Mammary epithelial cell (primary cell): ENCODE results near the gene FRMD3.

ENCODE experiments used
- CTCF ChIP-seq, 2 donors: IDR thresholded peaks in 1 of 2; conservative IDR thresholded peaks in 1 of 2; 2 replicates each; pipeline ENCODE4 v1.5.1; 2011 to 2012; ENCODE audit warnings: inconsistent platforms in 2 of 2, low read length in 2 of 2, mild to moderate bottlenecking in 2 of 2, control low read depth in 1 of 2, low read depth in 1 of 2; ENCODE audit not compliant: insufficient read depth in 1 of 2; ENCODE audit errors: extremely low read depth in 1 of 2
- EZH2 ChIP-seq: IDR thresholded peaks from 2 replicates; pipeline ENCODE4 v1.6.1; 2012; ENCODE audit warnings: low read length, inconsistent platforms, borderline replicate concordance

GRCh38 chr9:83560169-83560826 lies 22.1 kb upstream of the FRMD3 start:
- TF ChIP-seq CTCF (conservative IDR thresholded peaks at IDR 0.05 in 1 of 2, IDR thresholded peaks at IDR 0.05 in 1 of 2; ENCODE audit: extremely low read depth in 1 of 2, insufficient read depth in 1 of 2, low read depth in 1 of 2, low read length in 2 of 2): no peak
- no peak for TF ChIP-seq EZH2
